A549 (cell line): Measurements from ENCODE around the gene SERPINF2. TPM values are rescaled to one million over a fixed set of nuclear protein-coding genes. Genes with fewer than 3 reads are reported as not detected.

ENCODE experiments used
- BHLHE40 ChIP-seq: IDR thresholded peaks from 2 replicates; pipeline ENCODE4 v1.6.1; 2012; ENCODE audit warnings: low read depth, low read length, inconsistent platforms
- CBX8 ChIP-seq: fragments of 200-600 bp; sonication (generic); IDR thresholded peaks from 2 replicates; pipeline ENCODE4 v1.6.1; 2016
- CHD2 ChIP-seq: fragments of 150-350 bp; IDR thresholded peaks from 2 replicates; pipeline ENCODE4 v1.6.1; 2014; ENCODE audit warnings: low read length; ENCODE audit not compliant: partially characterized antibody
- EHF ChIP-seq: fragments of 250-450 bp; sonication (Bioruptor Pico); IDR thresholded peaks from 2 replicates; pipeline ENCODE4 v1.5.0; 2020; ENCODE audit warnings: mild to moderate bottlenecking
- FOSB ChIP-seq: fragments of 250-450 bp; sonication (Bioruptor Pico); IDR thresholded peaks from 2 replicates; pipeline ENCODE4 v1.5.0; 2020; ENCODE audit warnings: mild to moderate bottlenecking, moderate library complexity
- FOSL2 ChIP-seq, 2 experiments: fragments of 450-650 bp in 1 of 2; fragments of >200 bp in 1 of 2; sonication (Bioruptor Twin) in 1 of 2; formaldehyde crosslinking; IDR thresholded peaks; 2 replicates each; pipeline versions ENCODE4 v1.5.0 to v1.6.1; 2016 to 2020; ENCODE audit warnings: mild to moderate bottlenecking in 1 of 2, moderate library complexity in 1 of 2
- FOXS1 ChIP-seq: fragments of 250-450 bp; sonication (Bioruptor Pico); IDR thresholded peaks from 2 replicates; pipeline ENCODE4 v1.5.0; 2020; ENCODE audit warnings: mild to moderate bottlenecking, moderate library complexity
- GATA3 ChIP-seq: IDR thresholded peaks from 2 replicates; pipeline ENCODE4 v1.6.1; 2012; ENCODE audit warnings: borderline replicate concordance
- HDAC2 ChIP-seq: fragments of 200-600 bp; sonication (generic); IDR thresholded peaks from 2 replicates; pipeline ENCODE4 v1.6.1; 2016
- HEYL ChIP-seq: fragments of 250-450 bp; sonication (Bioruptor Pico); IDR thresholded peaks from 2 replicates; pipeline ENCODE4 v1.8.0; 2021; ENCODE audit warnings: mild to moderate bottlenecking, moderate library complexity
- HOXB13 ChIP-seq: fragments of 250-450 bp; sonication (Bioruptor Pico); IDR thresholded peaks from 2 replicates; pipeline ENCODE4 v1.5.0; 2020; ENCODE audit warnings: low read depth, mild to moderate bottlenecking, moderate library complexity
- MAZ ChIP-seq: fragments of 150-350 bp; IDR thresholded peaks from 2 replicates; pipeline ENCODE4 v1.6.1; 2014; ENCODE audit warnings: antibody characterized with exemption, low read depth, low read length, borderline replicate concordance
- NFE2L2 ChIP-seq: fragments of 150-350 bp; conservative IDR thresholded peaks from 2 replicates; pipeline ENCODE4 v1.6.1; 2014; ENCODE audit warnings: low read length
- PHF8 ChIP-seq: fragments of 200-600 bp; sonication (generic); IDR thresholded peaks from 2 replicates; pipeline ENCODE4 v1.6.1; 2016; ENCODE audit warnings: low read depth, mild to moderate bottlenecking, antibody characterized with exemption, moderate library complexity, borderline replicate concordance
- POLR2A ChIP-seq: IDR thresholded peaks from 2 replicates; pipeline ENCODE4 v1.6.1; 2012; ENCODE audit warnings: mild to moderate bottlenecking, low read length
- RAD21 ChIP-seq, 2 experiments: fragments of >200 bp in 1 of 2; sonication (Bioruptor Twin) in 1 of 2; formaldehyde crosslinking in 1 of 2; IDR thresholded peaks in 1 of 2; conservative IDR thresholded peaks in 1 of 2; 2 replicates in 1 of 2; 3 replicates in 1 of 2; pipeline ENCODE4 v1.6.1; 2012 to 2018; ENCODE audit warnings: inconsistent platforms in 1 of 2
- SMC3 ChIP-seq: fragments of >200 bp; sonication (Bioruptor Twin); formaldehyde crosslinking; IDR thresholded peaks from 3 replicates; pipeline ENCODE4 v1.6.1; 2018; ENCODE audit warnings: inconsistent platforms
- TFCP2L1 ChIP-seq: fragments of 250-450 bp; sonication (Bioruptor Pico); IDR thresholded peaks from 2 replicates; pipeline ENCODE4 v1.5.0; 2021; ENCODE audit warnings: mild to moderate bottlenecking
- TP53 ChIP-seq: fragments of 250-450 bp; sonication (Bioruptor Pico); IDR thresholded peaks from 2 replicates; pipeline ENCODE4 v1.5.0; 2021; ENCODE audit warnings: mild to moderate bottlenecking, moderate library complexity
- polyA plus RNA-seq, 4 experiments: library from polyadenylated mRNA; depleted of rRNA in 3 of 4; stranded (reverse); fragments of >200 nt; fragmentation: RNase III in 1 of 4; extraction: RNeasy Plus Mini Kit Qiagen cat#74134 plus additional on column Dnase treatment in 1 of 4; gene quantifications; 2 replicates in 3 of 4; 3 replicates in 1 of 4; pipeline ENCODE4 v1.2.3, GENCODE V29; 2011 to 2017
- TF ChIP-seq, protein P1 (sequence below): fragments of 200-600 bp; sonication (generic); IDR thresholded peaks from 2 replicates; pipeline ENCODE4 v1.6.1; 2016; ENCODE audit warnings: antibody characterized with exemption, mild to moderate bottlenecking, moderate library complexity
- TF ChIP-seq, protein P2 (sequence below): IDR thresholded peaks from 2 replicates; pipeline ENCODE4 v1.6.1; 2012; ENCODE audit warnings: low read depth, borderline replicate concordance
- TF ChIP-seq, protein P3 (sequence below): fragments of 450-650 bp; IDR thresholded peaks from 2 replicates; pipeline ENCODE4 v1.6.1; 2014; ENCODE audit warnings: antibody characterized with exemption
- TF ChIP-seq, protein P4 (sequence below): IDR thresholded peaks from 2 replicates; pipeline ENCODE4 v1.6.1; 2012
- TF ChIP-seq, protein P5 (sequence below): IDR thresholded peaks from 2 replicates; pipeline ENCODE4 v1.6.1; 2012

The SERPINF2 gene
- polyA plus RNA-seq, 2 of the 4 experiments (the other 2 are of a cell fraction): 2.1 to 2.9 TPM

DNA sequence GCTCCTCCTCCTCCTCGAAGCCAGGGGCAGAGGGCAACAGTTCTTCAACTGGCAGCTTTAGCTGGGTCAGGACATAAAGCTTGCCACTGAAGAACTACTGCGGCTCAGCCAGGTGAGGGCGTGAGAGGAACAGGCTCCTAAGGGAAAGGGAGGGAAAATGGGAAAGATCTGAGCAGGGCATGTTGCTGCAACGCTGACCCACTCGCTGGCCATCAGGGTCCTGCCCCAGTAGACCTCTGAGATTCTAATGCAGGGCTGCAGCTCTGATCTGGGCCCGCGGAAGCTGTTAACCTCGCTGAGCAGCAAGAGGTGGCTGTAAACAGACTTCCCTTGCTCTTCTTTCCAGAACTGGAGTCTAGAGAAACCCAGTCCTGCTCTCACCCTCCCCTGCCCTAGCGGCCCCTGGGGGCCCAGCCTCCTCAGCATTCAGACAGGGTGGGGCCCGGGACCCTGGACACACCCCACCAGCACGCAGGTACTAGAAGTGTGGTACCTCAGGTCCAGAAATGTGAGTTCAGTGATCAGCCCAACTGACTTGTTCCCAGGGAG is 28.7 kb upstream of the SERPINF2 start (continued):
- TF ChIP-seq, protein P1, sequence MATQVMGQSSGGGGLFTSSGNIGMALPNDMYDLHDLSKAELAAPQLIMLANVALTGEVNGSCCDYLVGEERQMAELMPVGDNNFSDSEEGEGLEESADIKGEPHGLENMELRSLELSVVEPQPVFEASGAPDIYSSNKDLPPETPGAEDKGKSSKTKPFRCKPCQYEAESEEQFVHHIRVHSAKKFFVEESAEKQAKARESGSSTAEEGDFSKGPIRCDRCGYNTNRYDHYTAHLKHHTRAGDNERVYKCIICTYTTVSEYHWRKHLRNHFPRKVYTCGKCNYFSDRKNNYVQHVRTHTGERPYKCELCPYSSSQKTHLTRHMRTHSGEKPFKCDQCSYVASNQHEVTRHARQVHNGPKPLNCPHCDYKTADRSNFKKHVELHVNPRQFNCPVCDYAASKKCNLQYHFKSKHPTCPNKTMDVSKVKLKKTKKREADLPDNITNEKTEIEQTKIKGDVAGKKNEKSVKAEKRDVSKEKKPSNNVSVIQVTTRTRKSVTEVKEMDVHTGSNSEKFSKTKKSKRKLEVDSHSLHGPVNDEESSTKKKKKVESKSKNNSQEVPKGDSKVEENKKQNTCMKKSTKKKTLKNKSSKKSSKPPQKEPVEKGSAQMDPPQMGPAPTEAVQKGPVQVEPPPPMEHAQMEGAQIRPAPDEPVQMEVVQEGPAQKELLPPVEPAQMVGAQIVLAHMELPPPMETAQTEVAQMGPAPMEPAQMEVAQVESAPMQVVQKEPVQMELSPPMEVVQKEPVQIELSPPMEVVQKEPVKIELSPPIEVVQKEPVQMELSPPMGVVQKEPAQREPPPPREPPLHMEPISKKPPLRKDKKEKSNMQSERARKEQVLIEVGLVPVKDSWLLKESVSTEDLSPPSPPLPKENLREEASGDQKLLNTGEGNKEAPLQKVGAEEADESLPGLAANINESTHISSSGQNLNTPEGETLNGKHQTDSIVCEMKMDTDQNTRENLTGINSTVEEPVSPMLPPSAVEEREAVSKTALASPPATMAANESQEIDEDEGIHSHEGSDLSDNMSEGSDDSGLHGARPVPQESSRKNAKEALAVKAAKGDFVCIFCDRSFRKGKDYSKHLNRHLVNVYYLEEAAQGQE: 0 out of 2 replicates have a peak, but pooled peaks have one; percentile 8
- TF ChIP-seq FOSL2 (IDR thresholded peaks at IDR 0.05) (no peak), FOSL2 (CRISPR knock-in tag; IDR thresholded peaks at IDR 0.05) (no peak), GATA3 (no peak; the same call in 1 of the 2 replicates), PHF8 (no peak), HDAC2 (no peak), FOSB (CRISPR knock-in tag) (no peak), HOXB13 (CRISPR knock-in tag) (no peak), BHLHE40 (no peak), MAZ (no peak), POLR2A (no peak), EHF (CRISPR knock-in tag) (no peak), TP53 (CRISPR knock-in tag) (0 out of 2 replicates have a peak, but pooled peaks have one; percentile 21), HEYL (CRISPR knock-in tag) (no peak), TFCP2L1 (CRISPR knock-in tag) (peak; percentile 76; the same call in 1 of the 2 replicates), CBX8 (no peak), FOXS1 (CRISPR knock-in tag) (no peak), CHD2 (no peak), NFE2L2 (no peak), SMC3 (peak; percentile 65), RAD21 (conservative IDR thresholded peaks at IDR 0.05 in 1 of 2, IDR thresholded peaks at IDR 0.05 in 1 of 2) (peak; percentile 68 to 81)
- TF ChIP-seq, protein P2, sequence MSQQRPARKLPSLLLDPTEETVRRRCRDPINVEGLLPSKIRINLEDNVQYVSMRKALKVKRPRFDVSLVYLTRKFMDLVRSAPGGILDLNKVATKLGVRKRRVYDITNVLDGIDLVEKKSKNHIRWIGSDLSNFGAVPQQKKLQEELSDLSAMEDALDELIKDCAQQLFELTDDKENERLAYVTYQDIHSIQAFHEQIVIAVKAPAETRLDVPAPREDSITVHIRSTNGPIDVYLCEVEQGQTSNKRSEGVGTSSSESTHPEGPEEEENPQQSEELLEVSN: peak; percentile 90
- TF ChIP-seq, protein P3, sequence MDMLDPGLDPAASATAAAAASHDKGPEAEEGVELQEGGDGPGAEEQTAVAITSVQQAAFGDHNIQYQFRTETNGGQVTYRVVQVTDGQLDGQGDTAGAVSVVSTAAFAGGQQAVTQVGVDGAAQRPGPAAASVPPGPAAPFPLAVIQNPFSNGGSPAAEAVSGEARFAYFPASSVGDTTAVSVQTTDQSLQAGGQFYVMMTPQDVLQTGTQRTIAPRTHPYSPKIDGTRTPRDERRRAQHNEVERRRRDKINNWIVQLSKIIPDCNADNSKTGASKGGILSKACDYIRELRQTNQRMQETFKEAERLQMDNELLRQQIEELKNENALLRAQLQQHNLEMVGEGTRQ: no peak
- TF ChIP-seq, protein P4, sequence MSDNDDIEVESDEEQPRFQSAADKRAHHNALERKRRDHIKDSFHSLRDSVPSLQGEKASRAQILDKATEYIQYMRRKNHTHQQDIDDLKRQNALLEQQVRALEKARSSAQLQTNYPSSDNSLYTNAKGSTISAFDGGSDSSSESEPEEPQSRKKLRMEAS: peak; percentile 75; the same call in 1 of the 2 replicates
- TF ChIP-seq, protein P5, sequence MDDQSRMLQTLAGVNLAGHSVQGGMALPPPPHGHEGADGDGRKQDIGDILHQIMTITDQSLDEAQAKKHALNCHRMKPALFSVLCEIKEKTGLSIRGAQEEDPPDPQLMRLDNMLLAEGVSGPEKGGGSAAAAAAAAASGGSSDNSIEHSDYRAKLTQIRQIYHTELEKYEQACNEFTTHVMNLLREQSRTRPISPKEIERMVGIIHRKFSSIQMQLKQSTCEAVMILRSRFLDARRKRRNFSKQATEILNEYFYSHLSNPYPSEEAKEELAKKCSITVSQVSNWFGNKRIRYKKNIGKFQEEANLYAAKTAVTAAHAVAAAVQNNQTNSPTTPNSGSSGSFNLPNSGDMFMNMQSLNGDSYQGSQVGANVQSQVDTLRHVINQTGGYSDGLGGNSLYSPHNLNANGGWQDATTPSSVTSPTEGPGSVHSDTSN: no peak
